AG10803 (cell line): ENCODE results near the gene ASMT.

Source experiments
- DNase-seq: peaks from one replicate; pipeline ENCODE4 v3.0.0; 2010; ENCODE audit warnings: low read depth
- H3K4me3 ChIP-seq: 2 replicates; pipeline ENCODE4 v1.5.1; 2011; ENCODE audit warnings: mild to moderate bottlenecking, low read length, control low read depth
- CTCF ChIP-seq: conservative IDR thresholded peaks from 2 replicates; pipeline ENCODE4 v1.5.1; 2011; ENCODE audit warnings: mild to moderate bottlenecking, low read length, control low read depth, inconsistent platforms

ASMT gene

GRCh38 chrX:1606496-1606895, 8.4 kb upstream of the ASMT start:
- no peak for TF ChIP-seq CTCF
- H3K4me3 ChIP-seq: no peak overlapping the region
- no peak for DNase-seq

DNA sequence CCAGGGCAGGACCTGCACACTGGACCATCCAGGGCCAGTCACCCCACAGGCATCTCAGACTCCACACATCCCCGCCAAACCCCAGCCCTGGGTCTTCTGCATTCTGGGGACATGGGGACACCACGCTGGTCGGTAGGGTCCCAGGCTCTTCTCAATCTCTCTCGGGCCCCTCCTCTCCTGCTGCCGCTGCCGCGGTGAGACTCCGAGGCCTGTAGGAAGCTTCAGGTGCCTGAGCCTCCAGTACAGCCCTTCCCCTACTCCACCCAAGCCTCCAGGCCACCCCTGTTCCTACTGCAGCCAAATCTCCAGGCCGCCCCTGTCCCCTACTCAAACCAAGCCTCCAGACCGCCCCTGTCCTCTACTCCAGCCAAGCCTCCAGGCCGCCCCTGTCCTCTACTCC, 5.5 kb upstream of the ASMT start:
- TF ChIP-seq CTCF: no peak

GRCh38 chrX:1609762-1610161, 5.1 kb upstream of the ASMT start:
- H3K4me3 ChIP-seq: no peak overlapping the region
- DNase-seq: no peak
- no peak for TF ChIP-seq CTCF

More for the DNA sequence above, 5.5 kb upstream of the ASMT start:
- H3K4me3 ChIP-seq: no peak overlapping the region
- DNase-seq: no peak

DNA sequence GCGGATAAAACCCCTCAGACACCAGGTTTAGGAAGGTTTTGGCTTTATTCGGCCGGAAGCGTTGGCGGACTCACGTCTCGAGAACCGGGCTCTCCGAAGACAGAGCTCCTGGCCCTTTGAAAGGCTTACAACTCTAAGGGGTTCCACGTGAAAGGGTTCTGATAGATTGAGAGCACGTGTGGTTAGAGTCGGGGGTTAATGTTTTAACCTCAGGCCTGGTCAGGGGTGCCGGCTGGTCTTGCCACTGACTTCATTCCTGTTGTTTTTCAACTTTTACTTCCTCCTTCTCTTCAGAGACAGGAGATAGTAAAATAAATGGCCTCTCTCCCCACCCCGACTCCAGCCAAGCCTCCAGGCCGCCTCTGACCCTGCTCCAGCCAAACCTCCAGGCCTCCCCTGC, 4.7 kb upstream of the ASMT start:
- no peak overlapping the region for H3K4me3 ChIP-seq
- no peak for DNase-seq
- no peak for TF ChIP-seq CTCF

- DNase-seq: no peak
- no peak overlapping the region for H3K4me3 ChIP-seq
- no peak for TF ChIP-seq CTCF
Measured at GRCh38 chrX:1610736-1611135, 4.1 kb upstream of the ASMT start.

- TF ChIP-seq CTCF: no peak
- no peak for DNase-seq
Measured at GRCh38 chrX:1612641-1613286, 2.1 kb upstream of the ASMT start.

GRCh38 chrX:1618689-1619088, 3.8 kb downstream of the ASMT start:
- TF ChIP-seq CTCF: no peak
- DNase-seq: no peak
- no peak overlapping the region for H3K4me3 ChIP-seq

More at GRCh38 chrX:1612641-1613286, 2.1 kb upstream of the ASMT start:
- H3K4me3 ChIP-seq: no peak overlapping the region
